Hematopoietic multipotent progenitor cell (in vitro differentiated cells): ENCODE measurements around the gene DHX30. TPM values are rescaled to one million over a fixed set of nuclear protein-coding genes. Genes with fewer than 3 reads are reported as not detected.
"Not testable (repeated sequence)": the region's sequence is repeated elsewhere in the genome, so short reads cannot be mapped to it uniquely, and the experiment has no call there.

Experiments used
- DNase-seq, 3 donors: peaks; one replicate each; pipeline ENCODE4 v3.0.0-alpha.2; 2011 to 2015; ENCODE audit warnings: low read depth in 2 of 3, low spot score in 2 of 3
- total RNA-seq: library from RNA; depleted of rRNA; stranded (reverse); fragments of >200 nt; gene quantifications from one replicate; pipeline ENCODE4 v1.2.3, GENCODE V29; 2012

The DHX30 gene
- total RNA-seq, 1 donor = 88.3 TPM

DNA sequence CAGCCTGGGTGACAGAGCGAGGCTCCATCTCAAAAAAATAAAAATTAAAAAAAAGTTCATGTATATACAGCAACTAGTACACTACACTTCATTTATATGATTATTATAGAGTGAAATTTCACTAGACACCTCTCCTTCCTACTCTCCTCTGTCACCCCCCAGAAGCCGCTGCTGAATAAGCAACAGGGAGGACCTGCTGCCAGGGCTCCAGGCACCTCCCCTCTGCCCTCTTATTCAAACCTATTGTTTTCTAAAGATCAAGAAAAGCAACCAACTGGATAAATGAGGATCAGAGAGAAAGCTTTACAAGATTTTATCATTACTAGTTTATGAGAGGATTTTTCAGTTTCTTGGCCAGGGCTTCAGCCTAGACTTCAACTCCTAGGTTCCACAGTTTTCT, 71.5 kb downstream of the DHX30 start:
- DNase-seq = no peak

DNA sequence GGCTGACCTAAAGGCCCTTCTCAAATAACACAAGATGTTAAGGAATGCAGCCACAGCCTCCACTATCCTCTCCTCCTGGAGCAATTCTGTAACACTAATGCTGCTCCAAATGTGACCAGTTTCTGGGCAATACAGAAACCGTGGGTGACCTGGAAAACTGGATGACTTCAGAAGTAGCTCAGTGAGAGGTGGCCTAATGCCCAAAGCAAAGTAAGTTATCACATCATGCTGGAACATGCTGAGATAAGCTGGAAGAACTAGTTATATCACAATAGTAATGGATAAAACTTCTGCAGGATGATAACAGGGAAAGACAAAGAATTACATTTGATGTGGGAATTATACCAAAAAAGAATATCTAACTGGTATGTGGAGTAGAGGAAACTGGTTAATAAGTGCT, 72.0 kb downstream of the DHX30 start:
- no peak for DNase-seq

DNA sequence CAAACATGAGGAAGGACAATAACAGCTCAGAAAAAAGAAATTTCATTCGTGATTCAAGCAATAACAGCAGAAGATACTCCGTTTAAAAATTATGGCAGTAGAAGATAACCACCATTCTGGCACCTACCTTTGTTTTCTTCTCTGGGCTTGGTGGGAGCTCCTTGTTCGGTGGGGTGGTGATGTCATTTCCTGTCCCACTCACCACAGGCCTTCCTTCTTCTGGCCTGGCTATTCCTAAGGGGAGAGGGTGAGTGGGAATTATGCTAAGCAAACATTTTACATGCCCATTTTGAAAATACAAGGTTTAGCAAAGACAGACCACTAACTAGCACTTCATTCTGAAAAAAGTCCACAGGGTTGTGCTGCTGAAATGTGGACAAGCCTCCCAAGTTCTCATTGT, 74.4 kb downstream of the DHX30 start:
- DNase-seq = no peak

GRCh38 chr3:47877719-47878118, 74.8 kb downstream of the DHX30 start:
- no peak for DNase-seq

- DNase-seq = no peak
Observed at GRCh38 chr3:47882338-47882737, 79.4 kb downstream of the DHX30 start.

DNA sequence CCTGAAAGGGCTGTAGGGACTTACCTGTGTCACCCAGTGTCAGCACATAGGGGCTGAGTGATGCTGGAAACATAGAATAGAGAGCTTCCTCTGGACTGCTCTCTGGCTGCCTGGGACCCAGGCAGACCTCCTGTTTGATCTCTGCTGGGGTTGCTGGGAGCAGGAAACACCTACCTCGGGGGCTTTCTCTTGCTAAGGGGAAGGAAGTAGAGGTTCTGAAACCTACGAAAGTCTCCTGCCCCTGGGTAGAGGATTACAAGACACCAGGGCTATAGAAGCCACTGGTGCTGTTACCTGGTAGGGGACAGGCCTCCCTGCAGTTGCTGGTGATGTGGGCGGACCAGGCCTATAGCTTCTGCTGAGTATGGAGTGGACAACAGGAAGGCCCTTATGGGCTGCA, 81.7 kb downstream of the DHX30 start:
- no peak for DNase-seq

DNA sequence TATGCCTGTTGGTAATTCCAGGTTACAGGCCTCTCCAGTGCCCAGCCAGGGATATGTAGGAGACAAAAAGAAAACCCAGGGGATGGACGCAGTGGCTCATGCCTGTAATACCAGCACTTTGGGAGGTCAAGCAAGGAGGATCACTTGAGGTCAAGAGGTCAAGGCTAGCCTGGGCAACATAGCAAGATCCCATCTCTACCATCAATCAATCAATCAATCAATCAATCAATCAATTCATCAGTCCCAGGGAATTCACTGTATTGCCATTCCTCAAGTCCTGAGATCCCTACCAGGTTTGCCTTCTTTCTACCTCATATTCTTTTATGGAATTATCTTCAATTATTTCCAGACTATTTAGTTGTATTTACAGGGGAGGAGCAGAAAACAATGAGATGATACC, 82.2 kb downstream of the DHX30 start:
- no peak for DNase-seq

- DNase-seq = not testable (repeated sequence)
Observed at GRCh38 chr3:47887991-47888390, 85.1 kb downstream of the DHX30 start.

DNA sequence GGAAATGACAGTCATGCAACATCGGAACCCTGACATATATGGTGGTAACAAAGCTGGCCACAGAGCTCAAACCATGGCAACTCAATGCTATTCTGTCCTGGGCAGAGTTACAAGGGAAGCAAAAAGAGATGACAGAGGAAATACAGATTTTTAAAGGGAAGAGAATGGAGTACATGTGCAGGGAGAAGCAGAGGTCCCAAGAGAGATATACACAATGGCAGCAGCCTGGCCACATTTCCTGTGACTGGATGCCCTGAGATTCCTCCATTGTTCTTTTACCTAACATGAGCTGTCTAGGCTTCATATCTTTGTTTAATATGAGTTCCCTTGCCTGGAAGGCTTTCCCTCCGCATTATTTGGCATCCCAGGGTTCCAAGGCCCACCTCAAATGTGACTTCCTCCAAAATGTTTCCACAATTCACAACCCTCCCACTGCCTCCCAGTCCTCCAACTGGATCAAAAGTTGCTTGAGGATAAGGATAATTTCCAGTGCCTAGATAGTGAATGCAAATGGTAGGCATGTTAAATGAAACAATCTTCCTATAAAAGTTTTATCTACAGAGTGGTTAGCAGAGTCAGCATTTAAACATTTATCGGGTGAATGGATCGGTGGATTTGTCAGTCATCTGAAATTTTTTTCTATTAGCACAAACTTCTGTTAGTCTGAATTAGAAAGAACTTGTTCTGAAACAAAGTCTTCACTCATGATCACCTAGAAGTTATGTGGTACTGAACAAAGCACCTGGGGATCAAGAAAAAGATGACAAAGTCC, 86.2 kb downstream of the DHX30 start:
- DNase-seq = no peak

DNA sequence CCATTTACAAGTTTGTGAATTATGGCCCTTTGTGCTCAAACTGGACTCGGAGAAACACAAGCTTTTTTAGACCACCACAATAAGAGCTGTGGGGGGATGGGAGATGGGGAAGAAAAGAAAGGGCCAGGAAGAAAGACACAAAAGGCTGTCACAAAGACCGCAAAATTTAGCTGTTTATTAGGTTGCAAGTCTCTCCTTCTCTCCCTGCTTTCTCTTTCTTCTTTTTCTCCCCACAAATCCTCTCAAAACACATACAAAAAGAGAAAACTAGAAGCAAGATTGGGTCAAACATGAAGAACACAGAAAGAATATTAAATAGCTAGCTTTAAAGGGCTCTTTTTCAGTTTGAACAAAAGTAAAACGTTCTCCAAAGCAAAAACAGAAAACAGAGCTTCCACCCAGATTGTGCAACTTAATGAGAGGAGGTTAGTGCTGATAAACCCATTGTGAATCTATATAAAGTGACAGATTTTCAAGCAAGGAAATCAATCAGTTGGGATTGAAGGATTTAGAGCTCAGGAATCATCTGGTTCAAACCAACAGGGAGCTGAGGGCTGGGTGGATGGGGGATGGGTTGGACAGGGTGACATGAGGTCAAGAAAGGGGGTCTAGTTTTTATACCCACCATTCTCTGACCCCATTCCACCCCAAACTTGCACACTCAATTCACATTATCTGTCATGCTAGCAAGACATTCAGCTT, 87.3 kb downstream of the DHX30 start:
- no peak for DNase-seq

GRCh38 chr3:47890828-47891612, 88.1 kb downstream of the DHX30 start:
- DNase-seq = no peak

DNA sequence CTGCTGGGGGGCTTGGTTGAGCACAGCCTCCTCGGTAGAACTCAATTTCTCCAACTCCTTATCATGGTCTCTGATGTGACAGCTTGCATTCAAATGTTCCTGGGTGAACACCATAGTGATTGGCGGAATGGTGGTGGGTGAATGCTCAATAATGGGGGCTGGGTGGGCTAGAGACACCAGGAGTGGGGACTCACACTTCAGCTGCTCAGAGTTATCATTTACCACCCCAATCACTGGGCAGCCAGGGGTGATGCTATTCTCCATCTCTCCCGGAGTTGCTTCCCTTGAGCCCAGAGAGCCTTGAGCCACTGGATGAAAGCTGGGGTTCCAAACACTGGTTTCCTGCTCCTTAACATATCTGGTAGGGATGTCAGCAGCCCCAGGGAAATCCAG, 88.7 kb downstream of the DHX30 start:
- DNase-seq = no peak

GRCh38 chr3:47892286-47893040, 89.5 kb downstream of the DHX30 start:
- no peak for DNase-seq

DNA sequence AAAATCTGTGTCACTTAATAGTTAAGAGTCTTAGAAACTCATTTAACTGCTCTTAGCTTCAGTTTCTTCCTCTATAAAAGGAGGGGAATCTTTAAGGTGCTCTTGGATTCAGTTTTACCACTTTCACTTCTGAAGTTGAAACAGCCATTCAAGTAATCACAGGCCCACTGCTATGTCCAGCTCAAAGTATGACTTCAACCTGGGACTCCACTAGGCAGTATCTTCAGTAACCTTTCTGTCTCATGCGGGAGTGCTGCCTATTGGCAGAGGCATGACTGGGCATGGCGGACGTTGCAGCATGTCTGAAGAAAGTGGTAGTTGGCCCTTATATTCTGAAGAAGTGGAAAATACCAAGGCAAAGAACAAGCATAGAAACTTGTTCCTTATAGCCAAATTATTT, 92.3 kb downstream of the DHX30 start:
- DNase-seq = no peak

DNA sequence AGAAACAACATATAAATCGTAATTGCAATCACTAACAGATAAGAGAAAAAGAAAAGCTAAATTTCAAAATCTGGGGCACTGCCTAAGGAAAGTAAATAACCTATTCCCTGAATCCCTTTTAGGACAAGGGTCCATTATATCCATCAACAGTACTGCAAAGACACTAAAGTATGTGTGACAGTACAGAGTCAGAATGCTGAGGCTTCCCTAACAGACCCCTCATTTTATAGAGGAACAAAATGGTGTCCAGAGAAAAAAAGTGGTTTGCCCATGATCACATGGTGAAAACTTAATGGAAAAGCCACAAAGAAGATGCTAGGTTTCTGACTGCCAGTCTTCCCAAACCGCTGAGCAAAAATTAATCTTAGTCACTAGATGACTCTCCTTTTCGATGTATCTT, 93.8 kb downstream of the DHX30 start:
- DNase-seq = no peak

DNA sequence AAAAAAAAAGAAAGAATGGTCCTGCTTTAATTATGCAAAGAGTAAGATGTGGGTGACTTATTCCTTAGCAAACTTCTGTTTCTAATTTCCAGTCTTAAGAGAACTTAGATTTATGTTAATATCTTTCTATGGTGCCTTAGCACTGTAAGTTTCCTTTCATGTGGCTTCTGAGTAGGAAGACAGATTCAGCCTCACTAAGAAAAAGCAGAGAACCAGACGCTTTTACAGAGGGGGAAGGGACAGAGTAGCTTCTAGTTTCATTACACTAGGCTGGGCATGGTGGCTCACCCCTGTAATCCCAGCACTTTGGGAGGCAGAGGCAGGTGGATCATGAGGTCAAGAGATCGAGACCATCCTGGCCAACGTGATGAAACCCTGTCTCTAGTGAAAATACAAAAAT, 95.0 kb downstream of the DHX30 start:
- DNase-seq = no peak

- DNase-seq = no peak
Observed at GRCh38 chr3:47899495-47900108, 96.7 kb downstream of the DHX30 start.
